ENCODE results near the gene ASTN2.

DNA sequence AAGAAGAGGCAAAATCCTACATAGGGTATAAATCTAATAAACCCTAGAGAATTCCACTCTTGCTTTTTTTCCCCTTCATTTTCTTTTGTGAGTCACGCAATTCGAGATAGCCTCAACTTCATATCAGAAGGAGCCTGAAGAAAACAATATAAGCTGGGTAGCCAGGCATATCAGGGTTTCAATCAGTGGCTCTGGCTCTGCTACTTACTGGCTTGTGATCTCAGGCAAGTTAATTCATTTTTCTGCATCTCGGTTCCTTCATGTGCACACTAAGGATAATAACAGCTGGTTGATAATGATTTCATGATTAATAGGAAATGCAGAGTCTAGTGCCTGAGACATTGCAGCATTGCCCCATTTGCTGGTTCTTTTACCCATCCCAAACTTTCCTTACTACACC, 46.5 kb upstream of the ASTN2 start:
- TF ChIP-seq, protein P1, sequence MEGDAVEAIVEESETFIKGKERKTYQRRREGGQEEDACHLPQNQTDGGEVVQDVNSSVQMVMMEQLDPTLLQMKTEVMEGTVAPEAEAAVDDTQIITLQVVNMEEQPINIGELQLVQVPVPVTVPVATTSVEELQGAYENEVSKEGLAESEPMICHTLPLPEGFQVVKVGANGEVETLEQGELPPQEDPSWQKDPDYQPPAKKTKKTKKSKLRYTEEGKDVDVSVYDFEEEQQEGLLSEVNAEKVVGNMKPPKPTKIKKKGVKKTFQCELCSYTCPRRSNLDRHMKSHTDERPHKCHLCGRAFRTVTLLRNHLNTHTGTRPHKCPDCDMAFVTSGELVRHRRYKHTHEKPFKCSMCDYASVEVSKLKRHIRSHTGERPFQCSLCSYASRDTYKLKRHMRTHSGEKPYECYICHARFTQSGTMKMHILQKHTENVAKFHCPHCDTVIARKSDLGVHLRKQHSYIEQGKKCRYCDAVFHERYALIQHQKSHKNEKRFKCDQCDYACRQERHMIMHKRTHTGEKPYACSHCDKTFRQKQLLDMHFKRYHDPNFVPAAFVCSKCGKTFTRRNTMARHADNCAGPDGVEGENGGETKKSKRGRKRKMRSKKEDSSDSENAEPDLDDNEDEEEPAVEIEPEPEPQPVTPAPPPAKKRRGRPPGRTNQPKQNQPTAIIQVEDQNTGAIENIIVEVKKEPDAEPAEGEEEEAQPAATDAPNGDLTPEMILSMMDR (IDR thresholded peaks at IDR 0.05; ENCODE audit: extremely low read depth in 1 of 2, insufficient read depth in 1 of 2, low read depth in 1 of 2, low read length in 2 of 2): no peak
- TF ChIP-seq MYC (IDR thresholded peaks at IDR 0.05; ENCODE audit: low read depth, low read length) (no peak), POLR2AphosphoS5 (IDR thresholded peaks at IDR 0.05; ENCODE audit: insufficient read depth, low read depth, low read length) (no peak)

All from endothelial cell of umbilical vein (primary cell).